MM.1S (cell line): ENCODE measurements around the gene FAM43A.

Source experiments
- DNase-seq: peaks from one replicate; pipeline ENCODE4 v3.0.0-alpha.2; 2015
- H2AFZ ChIP-seq: fragments of 300-600 bp; sonication (generic); 2 replicates; pipeline ENCODE4 v1.6.0; 2016; ENCODE audit warnings: antibody characterized with exemption, low read length
- H3F3A ChIP-seq: fragments of 300-600 bp; sonication (generic); 2 replicates; pipeline ENCODE4 v1.6.1; 2016; ENCODE audit warnings: mild to moderate bottlenecking, antibody characterized with exemption, low read length, moderate library complexity, mixed read lengths; ENCODE audit not compliant: insufficient read depth
- H3K27ac ChIP-seq: fragments of 300-600 bp; sonication (generic); 2 replicates; pipeline ENCODE4 v1.5.1; 2016; ENCODE audit warnings: mild to moderate bottlenecking, low read length
- H3K27me3 ChIP-seq: fragments of 300-600 bp; sonication (generic); replicated peaks from 2 replicates; pipeline ENCODE4 v1.6.0; 2016; ENCODE audit warnings: low read length; ENCODE audit not compliant: insufficient read depth
- H3K36me3 ChIP-seq: fragments of 300-600 bp; sonication (generic); replicated peaks from 2 replicates; pipeline ENCODE4 v1.6.1; 2016; ENCODE audit warnings: mild to moderate bottlenecking, low read length, mixed read lengths; ENCODE audit not compliant: insufficient read depth
- H3K4me1 ChIP-seq: fragments of 300-600 bp; sonication (generic); 2 replicates; pipeline ENCODE4 v1.6.1; 2016; ENCODE audit warnings: low read length, mixed read lengths
- H3K4me2 ChIP-seq: fragments of 300-600 bp; sonication (generic); 2 replicates; pipeline ENCODE4 v1.6.0; 2016; ENCODE audit warnings: low read depth, low read length
- H3K4me3 ChIP-seq: fragments of 300-600 bp; sonication (generic); 2 replicates; pipeline ENCODE4 v1.5.1; 2016; ENCODE audit warnings: low read length, mixed read lengths
- H3K79me2 ChIP-seq: fragments of 300-600 bp; sonication (generic); 2 replicates; pipeline ENCODE4 v1.6.1; 2016; ENCODE audit warnings: mixed run types, low read length, mixed read lengths
- H3K9ac ChIP-seq: fragments of 300-600 bp; sonication (generic); 2 replicates; pipeline ENCODE4 v1.6.1; 2016; ENCODE audit warnings: low read length, mixed read lengths
- H3K9me2 ChIP-seq: fragments of 300-600 bp; sonication (generic); replicated peaks from 2 replicates; pipeline ENCODE4 v1.6.1; 2016; ENCODE audit warnings: mild to moderate bottlenecking, low read length, mixed read lengths; ENCODE audit not compliant: insufficient read depth
- H3K9me3 ChIP-seq: fragments of 300-600 bp; sonication (generic); replicated peaks from 2 replicates; pipeline ENCODE4 v1.6.1; 2016; ENCODE audit warnings: mild to moderate bottlenecking, low read length, mixed read lengths; ENCODE audit not compliant: insufficient read depth
- H4K20me1 ChIP-seq: fragments of 300-600 bp; sonication (generic); 2 replicates; pipeline ENCODE4 v1.6.1; 2016; ENCODE audit warnings: mild to moderate bottlenecking, low read length, moderate library complexity, mixed read lengths; ENCODE audit not compliant: insufficient read depth
- CTCF ChIP-seq: fragments of 300-600 bp; sonication (generic); IDR thresholded peaks from 2 replicates; pipeline ENCODE4 v1.5.1; 2016; ENCODE audit warnings: antibody characterized with exemption, low read length, mixed read lengths
- EZH2 ChIP-seq: fragments of 300-600 bp; sonication (generic); optimal IDR thresholded peaks from 2 replicates; pipeline ENCODE3; 2017; ENCODE audit warnings: low read depth, mild to moderate bottlenecking, antibody characterized with exemption, low read length, mixed read lengths
- EZH2phosphoT487 ChIP-seq: fragments of 300-600 bp; sonication (generic); IDR thresholded peaks from 2 replicates; pipeline ENCODE4 v1.6.1; 2018; ENCODE audit warnings: antibody characterized with exemption, low read length

The FAM43A gene

GRCh38 chr3:194686414-194686815, 732 bp downstream of the FAM43A start:
- Histone ChIP-seq H3F3A (peaks cover 3% of the 10 kb centered on the region; the same call in 1 of the 2 replicates), H3K36me3 (no peaks in the 10 kb centered on the region), H3K9ac (peak overlapping the region; percentile 37; the same call in 1 of the 2 replicates), H3K9me2 (no peaks in the 10 kb centered on the region), H3K4me2 (peak overlapping the region; percentile 99), H4K20me1 (no peaks in the 10 kb centered on the region), H3K27ac (no peak overlapping the region), H3K79me2 (no peaks in the 10 kb centered on the region), H3K4me3 (peak overlapping the region; percentile 62), H3K27me3 (peaks cover 10% of the 10 kb centered on the region; the same call in 1 of the 2 replicates), H3K4me1 (peaks cover 29% of the 10 kb centered on the region), H2AFZ (peak overlapping the region; percentile 55), H3K9me3 (no peaks in the 10 kb centered on the region)
- TF ChIP-seq EZH2phosphoT487 (no peak), CTCF (no peak), EZH2 (no peak)
- no peak for DNase-seq

- Histone ChIP-seq H3K36me3 (no peaks in the 10 kb centered on the region), H3K9me2 (no peaks in the 10 kb centered on the region), H3K27ac (no peak overlapping the region), H3F3A (peaks cover 3% of the 10 kb centered on the region; the same call in 1 of the 2 replicates), H3K4me1 (peaks cover 28% of the 10 kb centered on the region), H3K9ac (peak overlapping the region; percentile 68; the same call in 1 of the 2 replicates), H2AFZ (peak overlapping the region; percentile 91), H3K9me3 (no peaks in the 10 kb centered on the region), H3K79me2 (no peaks in the 10 kb centered on the region), H3K27me3 (peaks cover 10% of the 10 kb centered on the region; the same call in 1 of the 2 replicates), H4K20me1 (no peaks in the 10 kb centered on the region), H3K4me3 (peak overlapping the region; percentile 62), H3K4me2 (peak overlapping the region; percentile 99)
- TF ChIP-seq CTCF, result no peak
- TF ChIP-seq EZH2, result no peak
- TF ChIP-seq EZH2phosphoT487, result no peak
- DNase-seq, result peak; percentile 37
Observed at GRCh38 chr3:194686816-194687637, 1.3 kb downstream of the FAM43A start.

GRCh38 chr3:194687638-194688199, 2.0 kb downstream of the FAM43A start:
- no peaks in the 10 kb centered on the region for H3K79me2 ChIP-seq
- H3K4me2 ChIP-seq, result peak overlapping the region; percentile 99
- H3K4me1 ChIP-seq, result peaks cover 22% of the 10 kb centered on the region
- TF ChIP-seq CTCF (peak; percentile 78), EZH2phosphoT487 (no peak), EZH2 (no peak)
- no peaks in the 10 kb centered on the region for H3K9me2 ChIP-seq
- H2AFZ ChIP-seq, result peak overlapping the region; percentile 91
- H3K27ac ChIP-seq, result peak overlapping the region; percentile 29; the same call in 1 of the 2 replicates
- no peaks in the 10 kb centered on the region for H4K20me1 ChIP-seq
- DNase-seq, result peak; percentile 97
- peak overlapping the region; percentile 62 for H3K4me3 ChIP-seq
- H3K27me3 ChIP-seq, result peaks cover 10% of the 10 kb centered on the region; the same call in 1 of the 2 replicates
- peaks cover 3% of the 10 kb centered on the region; the same call in 1 of the 2 replicates for H3F3A ChIP-seq
- H3K36me3 ChIP-seq, result no peaks in the 10 kb centered on the region
- no peaks in the 10 kb centered on the region for H3K9me3 ChIP-seq
- peak overlapping the region; percentile 68 for H3K9ac ChIP-seq
